HG02870 (cell line): Measurements from ENCODE around the gene MARCHF2.
A peak's percentile ranks its signal among the peaks of the same experiment; 100 is the strongest.
"Not testable (repeated sequence)": the region's sequence is repeated elsewhere in the genome, so short reads cannot be mapped to it uniquely, and the experiment has no call there.

ENCODE experiments used
- ATAC-seq: cut with Tn5 transposase; IDR thresholded peaks from one replicate; pipeline ENCODE4 v1.9.1; 2021; ENCODE audit warnings: mild to moderate bottlenecking, moderate library complexity; ENCODE audit not compliant: unreplicated experiment

The MARCHF2 gene

GRCh38 chr19:8404391-8405151, 8.5 kb upstream of the MARCHF2 start:
- ATAC-seq: no peak

GRCh38 chr19:8410718-8411117, 2.4 kb upstream of the MARCHF2 start:
- ATAC-seq: not testable (repeated sequence)

GRCh38 chr19:8413629-8413995, 507 bp downstream of the MARCHF2 start:
- ATAC-seq: no peak

- no peak for ATAC-seq
Measured at GRCh38 chr19:8416796-8417195, 3.7 kb downstream of the MARCHF2 start.

DNA sequence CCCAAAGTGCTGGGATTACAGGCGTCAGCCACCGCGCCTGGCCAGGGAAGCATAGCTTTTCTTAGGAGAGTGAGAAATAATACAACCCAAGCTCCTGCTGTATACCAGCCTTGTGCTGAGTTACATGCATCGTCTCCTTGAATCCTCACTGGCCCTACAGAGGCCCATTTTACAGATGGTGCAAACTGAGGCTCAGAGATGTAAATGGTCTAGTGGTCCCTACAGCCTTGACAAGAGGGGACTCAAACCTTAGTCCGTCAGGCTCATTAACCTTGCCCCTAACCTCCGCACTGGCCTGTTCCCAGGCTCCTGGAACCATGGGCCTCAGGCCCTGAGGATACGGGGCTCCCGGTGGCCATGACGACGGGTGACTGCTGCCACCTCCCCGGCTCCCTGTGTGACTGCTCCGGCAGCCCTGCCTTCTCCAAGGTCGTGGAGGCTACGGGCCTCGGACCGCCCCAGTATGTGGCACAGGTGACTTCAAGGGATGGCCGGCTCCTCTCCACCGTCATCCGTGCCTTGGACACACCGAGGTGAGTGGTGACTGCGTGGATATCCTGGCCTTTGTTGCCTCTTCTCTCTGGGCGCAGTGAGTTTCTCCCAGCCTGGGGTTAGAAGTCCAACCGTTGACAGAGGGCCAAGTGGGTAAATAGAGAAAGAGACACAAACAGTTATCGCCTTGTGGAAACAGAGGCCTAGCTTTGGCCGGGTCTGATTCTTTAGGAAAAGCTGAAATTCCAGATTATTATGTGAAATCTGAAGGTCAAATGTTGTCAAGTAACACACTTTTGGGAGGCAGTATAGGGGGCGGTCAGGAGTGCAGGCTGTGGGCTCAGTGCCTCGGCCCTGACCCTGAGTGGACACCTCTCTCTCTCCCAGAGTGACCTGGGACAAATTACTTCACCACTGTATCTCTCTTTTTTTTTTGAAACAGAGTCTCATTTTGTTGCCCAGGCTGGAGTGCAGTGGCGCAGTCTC, 8.7 kb downstream of the MARCHF2 start:
- ATAC-seq: no peak

- ATAC-seq: no peak
Measured at GRCh38 chr19:8423817-8424223, 10.7 kb downstream of the MARCHF2 start.

DNA sequence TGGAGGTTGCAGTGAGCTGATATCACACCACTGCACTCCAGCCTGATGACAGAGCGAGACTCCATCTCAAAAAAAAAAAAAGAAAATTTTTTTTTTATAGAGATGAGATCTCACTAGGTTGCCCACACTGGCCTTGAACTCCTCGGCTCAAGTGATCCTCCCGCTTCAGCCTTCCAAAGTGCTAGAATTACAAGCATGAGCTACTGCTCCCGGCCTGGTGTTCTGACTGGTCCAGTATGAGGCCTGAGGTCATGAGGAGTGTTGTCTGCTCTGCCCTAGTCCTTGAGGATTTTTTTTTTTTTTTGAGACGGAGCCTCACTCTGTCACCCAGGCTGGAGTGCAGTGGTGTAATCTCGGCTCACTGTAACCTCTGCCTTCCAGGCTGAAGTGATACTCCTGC, 12.2 kb downstream of the MARCHF2 start:
- not testable (repeated sequence) for ATAC-seq

- ATAC-seq: no peak
Measured at GRCh38 chr19:8426283-8426682, 13.2 kb downstream of the MARCHF2 start.

DNA sequence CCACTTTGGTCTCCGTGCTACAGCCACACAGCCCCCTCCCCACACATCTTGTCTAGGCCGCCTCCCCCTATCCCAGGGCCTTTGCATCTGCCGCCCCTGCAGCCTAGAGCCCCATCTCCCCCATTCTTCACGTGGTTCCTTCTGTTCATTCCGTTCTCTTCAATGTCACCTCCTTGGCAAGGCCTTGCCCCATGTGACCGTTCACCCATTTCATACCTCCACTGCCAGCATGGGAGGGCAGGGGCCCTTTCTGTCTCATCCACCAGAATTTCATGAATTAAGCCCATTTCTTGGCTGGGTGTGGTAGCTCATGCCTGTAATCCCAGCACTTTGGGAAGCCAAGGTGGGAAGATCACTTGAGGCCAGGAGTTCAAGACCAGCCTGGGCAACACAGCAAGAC, 15.9 kb downstream of the MARCHF2 start:
- no peak for ATAC-seq

DNA sequence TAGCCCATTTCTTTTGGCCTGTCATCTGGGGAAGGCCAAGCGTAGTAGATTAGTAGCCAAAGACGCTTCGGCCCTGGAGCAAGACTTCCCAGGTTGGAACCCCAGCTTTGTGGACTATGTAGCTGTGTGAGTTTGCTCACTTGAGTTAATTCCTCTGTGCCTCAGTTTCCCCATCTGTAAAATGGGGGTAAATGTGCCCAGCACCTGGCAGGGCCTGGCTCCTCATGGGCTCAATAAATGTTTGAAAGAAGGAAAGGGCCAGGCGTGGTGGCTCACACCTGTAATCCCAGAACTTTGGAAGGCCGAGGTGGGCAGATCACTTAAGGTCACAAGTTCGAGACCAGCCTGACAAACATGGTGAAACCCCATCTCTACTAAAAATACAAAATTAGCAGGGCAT, 16.7 kb downstream of the MARCHF2 start:
- ATAC-seq: no peak

DNA sequence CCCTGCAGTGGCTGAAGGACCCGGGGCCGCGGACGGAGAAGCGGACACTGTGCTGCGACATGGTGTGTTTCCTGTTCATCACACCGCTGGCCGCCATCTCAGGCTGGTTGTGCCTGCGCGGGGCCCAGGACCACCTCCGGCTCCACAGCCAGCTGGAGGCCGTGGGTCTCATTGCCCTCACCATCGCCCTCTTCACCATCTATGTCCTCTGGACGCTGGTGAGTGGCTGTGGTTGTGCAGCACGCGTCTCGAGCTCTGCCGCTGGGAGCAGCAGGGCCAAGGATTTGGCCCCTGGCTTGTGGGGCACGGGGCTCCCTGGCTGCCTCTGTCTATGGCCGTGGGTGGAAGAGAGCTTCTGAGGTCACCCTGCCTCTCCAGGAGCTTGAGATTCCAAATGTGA, 17.5 kb downstream of the MARCHF2 start:
- ATAC-seq: no peak

GRCh38 chr19:8438236-8438635, 25.1 kb downstream of the MARCHF2 start:
- no peak for ATAC-seq

GRCh38 chr19:8441725-8442544, 28.8 kb downstream of the MARCHF2 start:
- no peak for ATAC-seq

DNA sequence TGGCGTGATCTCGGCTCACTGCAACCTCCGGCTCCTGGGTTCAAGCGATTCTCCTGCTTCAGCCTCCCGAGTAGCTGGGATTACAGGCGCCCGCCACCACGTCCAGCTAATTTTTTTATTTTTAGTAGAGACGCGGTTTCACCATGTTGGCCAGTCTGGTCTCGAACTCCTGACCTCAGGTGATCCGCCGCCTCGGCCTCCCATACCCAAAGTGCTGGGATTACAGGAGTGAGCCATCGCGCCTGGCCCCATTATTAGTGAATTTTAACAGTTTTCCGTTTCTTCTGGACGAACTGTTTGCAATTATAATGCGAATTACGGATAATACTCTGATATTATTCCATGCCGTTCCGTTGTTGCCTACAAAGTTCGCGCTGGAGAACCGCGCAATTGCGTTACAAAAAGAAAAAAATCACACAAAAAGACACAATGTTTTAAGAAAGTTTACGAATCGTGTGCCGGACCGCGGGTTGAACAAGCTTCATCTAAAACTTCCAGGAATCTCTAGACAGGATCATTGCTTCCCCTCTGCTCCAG, 31.1 kb downstream of the MARCHF2 start:
- not testable (repeated sequence) for ATAC-seq

DNA sequence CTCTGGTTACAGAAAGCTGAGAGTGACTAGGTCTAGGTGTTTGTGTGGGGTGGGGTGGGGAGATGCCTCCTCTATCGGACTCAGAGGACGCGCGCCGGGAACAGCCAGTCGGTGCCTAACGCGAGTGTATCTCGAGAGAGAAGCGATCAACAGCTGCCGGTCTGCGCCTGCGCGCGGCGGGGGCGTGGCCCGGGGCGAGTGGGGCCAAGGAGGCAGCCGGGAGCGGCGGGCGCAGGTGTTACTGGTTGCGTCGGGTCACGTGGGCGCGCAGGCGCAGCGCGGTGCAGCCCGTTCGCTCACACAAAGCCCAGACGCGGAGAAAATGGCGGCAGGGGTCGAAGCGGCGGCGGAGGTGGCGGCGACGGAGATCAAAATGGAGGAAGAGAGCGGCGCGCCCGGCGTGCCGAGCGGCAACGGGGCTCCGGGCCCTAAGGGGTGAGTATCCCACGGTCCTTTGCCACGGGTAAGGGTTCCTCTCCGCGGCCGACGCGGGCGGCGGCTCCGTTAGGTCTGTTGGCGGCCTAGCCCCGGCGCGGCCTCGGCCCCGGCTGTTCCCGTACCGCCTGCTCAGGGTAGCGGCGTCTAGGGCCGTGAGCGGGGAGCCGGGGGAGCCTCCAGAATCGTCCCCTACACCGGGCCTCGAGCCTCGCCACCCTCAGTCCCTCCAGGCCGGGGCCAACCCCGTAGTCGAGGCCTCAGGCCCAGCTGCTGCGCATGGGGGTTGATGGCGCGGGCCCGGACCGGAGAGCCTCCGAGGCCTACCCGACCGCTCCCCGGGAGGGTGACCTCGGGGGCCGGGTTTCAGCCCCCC, 31.8 kb downstream of the MARCHF2 start, which contains the start of gene HNRNPM:
Gene HNRNPM, plus strand, starts transcription at position 299 of the 811 bp plus-strand sequence. Its CDS starts 24 bp downstream, at position 323.
- ATAC-seq: peak; percentile 73

DNA sequence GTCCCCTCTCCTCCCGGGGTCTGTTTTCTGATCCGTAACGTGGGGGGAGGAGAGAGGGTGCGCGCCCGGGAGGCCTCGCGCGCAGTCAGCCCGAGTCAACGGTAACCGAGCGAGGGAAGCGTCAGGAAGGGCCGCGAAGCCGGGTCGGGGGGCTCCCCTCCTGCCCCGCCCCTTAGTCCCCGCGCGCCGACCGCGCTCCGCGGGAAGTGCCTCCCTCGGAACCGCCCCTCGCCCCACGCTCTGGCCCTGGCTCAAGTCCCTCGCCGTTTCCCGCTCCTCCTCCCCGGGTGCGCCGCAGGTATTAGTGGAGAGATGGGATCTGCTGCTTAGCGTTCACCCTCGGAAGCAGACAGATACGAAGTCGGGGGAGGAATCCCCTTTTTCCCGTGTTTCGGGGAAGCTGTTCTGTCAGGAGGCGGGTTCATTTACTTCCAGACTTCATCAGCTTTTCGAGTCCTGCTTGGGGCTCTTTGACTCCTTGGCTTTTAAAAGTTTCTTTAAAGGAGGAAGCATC, 32.4 kb downstream of the MARCHF2 start:
- ATAC-seq: peak; percentile 17

GRCh38 chr19:8446061-8446709, 33.1 kb downstream of the MARCHF2 start:
- no peak for ATAC-seq

- no peak for ATAC-seq
Measured at GRCh38 chr19:8449830-8450229, 36.7 kb downstream of the MARCHF2 start.

DNA sequence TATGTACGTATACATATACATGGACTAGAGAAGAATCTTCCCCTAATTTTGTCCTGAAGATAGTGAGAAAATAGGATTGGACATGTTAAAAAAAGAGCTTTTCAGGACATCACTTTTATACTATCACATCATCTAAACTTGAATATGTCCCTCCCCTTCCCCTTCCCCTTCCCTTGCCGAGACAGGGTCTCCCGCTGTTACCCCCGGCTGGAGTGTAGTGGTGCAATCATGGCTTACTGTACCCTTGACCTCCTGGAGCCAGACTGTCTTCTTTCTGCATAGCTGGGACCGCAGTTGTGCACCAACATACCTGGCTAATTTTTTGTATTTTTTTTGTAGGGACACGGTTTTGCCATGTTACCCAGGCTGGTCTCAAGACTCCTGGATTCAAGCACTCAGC, 38.3 kb downstream of the MARCHF2 start:
- ATAC-seq: no peak
